Measurements from ENCODE around the gene SYT9. TPM values are rescaled to one million over a fixed set of nuclear protein-coding genes. Genes with fewer than 3 reads are reported as not detected.

Gene SYT9
- polyA plus RNA-seq, 3 donors, result 0.01 to 0.54 TPM; not detected in 1

DNA sequence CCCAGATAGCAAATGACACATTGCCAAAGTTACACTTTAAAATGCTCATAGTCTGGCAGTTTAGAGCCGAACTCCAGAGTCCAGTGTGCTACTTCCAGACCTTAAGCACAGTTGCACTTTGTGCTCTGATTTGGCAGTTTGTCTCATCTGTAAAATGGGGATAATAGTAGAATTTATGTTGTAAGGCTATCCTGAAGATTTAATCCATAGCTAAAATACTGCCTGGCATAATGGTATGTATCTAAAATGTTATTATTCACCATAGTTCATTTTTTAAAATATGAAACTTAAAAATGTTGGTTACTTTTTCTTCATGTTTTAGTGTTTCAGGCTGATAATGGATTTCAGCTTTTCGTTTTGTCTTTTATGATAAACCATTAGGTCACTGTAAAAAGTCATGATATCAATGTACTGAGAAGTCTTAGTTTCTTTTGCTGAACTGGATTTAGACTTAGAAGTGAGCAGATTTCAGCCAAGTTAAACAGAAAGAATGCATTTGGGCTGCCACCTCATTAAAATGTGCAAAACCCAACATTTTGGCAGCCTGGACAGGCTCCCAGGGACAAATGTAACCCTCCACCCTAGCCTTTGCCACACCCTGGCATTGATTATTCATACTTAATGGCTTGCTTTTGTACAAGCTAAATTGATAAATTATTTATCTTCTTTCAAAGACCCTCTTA, 234.5 kb downstream of the SYT9 start:
- WGBS, 3 donors, result 48 to 57% (median 52%) methylated on average over 2 of the region's 2 CpGs
- no peak overlapping the region for H3K27ac ChIP-seq (ENCODE audit: low read depth, low read length)

DNA sequence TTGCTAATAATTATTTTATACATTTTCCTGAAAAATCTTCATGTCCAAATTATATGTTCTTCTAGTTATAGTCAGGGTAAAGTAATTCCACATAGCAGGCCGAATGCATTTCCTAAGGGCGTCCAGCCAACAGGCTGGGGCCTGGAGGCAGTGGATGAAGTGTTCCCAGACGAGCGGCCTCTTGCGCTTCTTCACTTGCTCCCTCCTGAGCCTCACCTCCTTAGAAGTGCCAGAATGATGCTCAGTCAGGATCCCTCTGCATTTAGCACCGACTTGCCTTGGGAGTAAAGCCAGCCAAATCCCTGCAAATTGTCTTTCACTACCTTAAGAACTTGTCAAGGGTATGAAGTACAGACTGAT, 235.1 kb downstream of the SYT9 start:
- WGBS, 3 donors, result 58 to 75% (median 60%) methylated on average over 6 of the region's 6 CpGs
- no peak overlapping the region for H3K27ac ChIP-seq (ENCODE audit: low read depth, low read length)

DNA sequence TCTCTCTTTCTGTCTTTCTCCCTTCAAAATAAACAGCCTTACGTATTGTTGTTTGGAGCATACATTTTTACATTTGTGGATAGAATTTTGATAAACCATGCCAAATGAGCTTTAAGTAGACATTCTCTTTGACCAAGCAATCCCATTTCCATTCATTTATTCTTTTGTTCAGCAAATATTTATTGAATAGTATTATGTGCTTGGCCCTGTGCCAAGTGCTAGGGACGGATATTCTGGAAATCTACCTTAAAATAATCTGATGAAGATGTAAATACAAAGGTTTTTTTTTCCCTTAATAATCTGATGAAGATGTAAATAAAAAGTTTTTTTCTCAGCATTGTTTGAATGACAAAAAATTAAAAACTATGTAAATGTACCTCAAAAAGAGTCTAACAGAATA, 235.7 kb downstream of the SYT9 start:
- 44 to 64% (median 48%) methylated on average over 2 of the region's 2 CpGs for WGBS, 3 donors
- no peak overlapping the region for H3K27ac ChIP-seq (ENCODE audit: low read depth, low read length)

DNA sequence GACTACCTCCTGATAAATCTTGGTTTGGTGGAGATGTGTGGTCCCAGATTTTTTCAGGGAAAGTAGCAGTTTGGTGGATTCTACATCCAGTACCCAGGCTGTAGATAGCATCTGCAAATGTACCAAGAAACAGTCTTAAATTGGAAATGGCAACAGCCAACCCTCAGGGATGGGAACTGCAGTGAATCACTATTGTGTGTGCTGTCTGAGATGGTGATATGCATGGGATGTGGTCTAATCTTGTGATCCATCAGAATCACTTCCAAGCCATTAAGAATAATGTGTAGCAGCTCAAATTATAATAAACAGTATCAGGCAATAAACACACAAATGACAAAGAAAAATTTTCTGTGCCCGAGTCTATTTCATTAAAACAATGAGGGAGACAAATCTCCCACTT, 237.0 kb downstream of the SYT9 start:
- no peak overlapping the region for H3K27ac ChIP-seq (ENCODE audit: low read depth, low read length)
- 57 to 91% (median 88%) methylated on average over 1 of the region's 1 CpG for WGBS, 3 donors

DNA sequence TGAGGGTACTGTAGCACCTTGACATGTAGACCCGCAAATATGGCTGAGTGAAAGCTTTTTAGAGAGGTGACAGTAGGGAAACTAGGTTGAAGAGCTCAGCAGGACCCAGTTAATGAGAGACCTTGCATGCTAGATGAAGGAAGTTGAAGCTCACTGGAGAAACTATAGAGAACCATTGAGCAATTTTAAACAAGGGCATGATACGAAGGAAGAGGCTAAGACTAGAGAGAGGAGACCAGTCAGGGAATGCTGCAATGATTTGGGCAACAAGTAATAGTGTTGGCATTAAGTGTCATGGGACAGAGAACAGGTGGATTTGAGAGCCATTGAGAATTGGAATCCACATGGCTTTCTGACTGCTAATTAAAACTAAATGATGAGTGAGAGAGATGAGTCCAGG, 237.7 kb downstream of the SYT9 start:
- no peak overlapping the region for H3K27ac ChIP-seq (ENCODE audit: low read depth, low read length)
- WGBS, 3 donors, result 81 to 91% (median 88%) methylated on average over 2 of the region's 2 CpGs

DNA sequence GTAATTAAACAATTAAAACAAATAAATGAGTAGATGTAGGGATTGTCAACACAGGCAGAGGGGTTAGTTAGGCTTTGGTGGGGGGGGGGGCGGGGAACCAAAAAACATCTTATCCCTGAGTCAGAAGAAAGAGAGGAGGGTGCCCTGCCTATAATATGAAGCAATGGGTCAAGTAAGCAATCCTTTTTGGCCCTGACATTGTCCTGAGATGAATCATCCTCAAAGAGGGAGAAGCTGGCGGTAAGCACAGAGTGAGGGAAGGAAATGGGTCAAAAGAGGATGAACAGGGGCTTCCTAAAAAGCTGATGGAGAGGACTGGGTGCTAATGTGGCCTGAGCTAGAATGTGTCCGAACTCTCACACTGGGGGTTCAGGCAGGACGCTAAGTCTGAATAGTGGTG, 238.3 kb downstream of the SYT9 start:
- H3K27ac ChIP-seq (ENCODE audit: low read depth, low read length), result no peak overlapping the region
- WGBS, 3 donors, result 67 to 91% (median 68%) methylated on average over 4 of the region's 4 CpGs

DNA sequence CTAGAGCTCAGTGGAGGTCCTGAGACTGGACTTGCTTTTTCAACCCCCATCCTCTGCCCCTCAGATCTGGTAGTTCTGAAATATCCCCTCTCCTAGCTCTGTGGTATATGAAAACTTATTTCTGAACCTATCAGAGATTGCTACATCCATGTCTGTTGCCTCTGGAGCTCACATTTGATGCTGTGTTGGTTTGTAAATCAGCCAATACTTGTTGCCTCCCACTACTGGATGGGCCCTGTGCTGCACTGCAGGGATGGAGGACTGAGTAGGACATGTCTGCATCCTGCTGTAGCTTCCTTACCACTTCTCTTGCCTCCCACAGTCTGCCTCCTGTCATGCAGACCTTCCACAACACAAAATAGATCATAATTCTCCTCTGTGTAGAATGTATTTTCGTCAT, 238.8 kb downstream of the SYT9 start:
- no peak overlapping the region for H3K27ac ChIP-seq (ENCODE audit: low read depth, low read length)
- WGBS, 3 donors, result 72 to 94% (median 75%) methylated on average over 1 of the region's 1 CpG

DNA sequence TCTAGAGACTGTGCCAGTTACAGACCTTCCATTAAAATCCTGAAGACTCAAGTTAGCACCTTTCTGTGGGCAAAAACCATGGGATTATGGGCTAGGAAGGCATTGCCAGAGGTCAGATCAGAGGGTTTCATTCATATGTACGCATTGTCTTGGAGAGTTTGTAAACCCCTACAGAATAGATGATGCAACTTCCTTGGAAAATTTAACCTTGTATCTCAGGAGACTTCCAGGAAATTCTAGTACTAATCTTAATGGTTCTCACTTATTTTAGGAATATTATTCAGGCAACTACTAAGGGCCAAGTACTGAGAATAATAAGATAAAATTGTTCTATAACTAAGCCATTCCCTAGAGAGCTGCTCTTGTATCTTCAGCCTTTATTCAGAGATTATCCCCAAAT, 240.5 kb downstream of the SYT9 start:
- 40 to 78% (median 54%) methylated on average over 1 of the region's 1 CpG for WGBS, 3 donors
- H3K27ac ChIP-seq (ENCODE audit: low read depth, low read length), result no peak overlapping the region

DNA sequence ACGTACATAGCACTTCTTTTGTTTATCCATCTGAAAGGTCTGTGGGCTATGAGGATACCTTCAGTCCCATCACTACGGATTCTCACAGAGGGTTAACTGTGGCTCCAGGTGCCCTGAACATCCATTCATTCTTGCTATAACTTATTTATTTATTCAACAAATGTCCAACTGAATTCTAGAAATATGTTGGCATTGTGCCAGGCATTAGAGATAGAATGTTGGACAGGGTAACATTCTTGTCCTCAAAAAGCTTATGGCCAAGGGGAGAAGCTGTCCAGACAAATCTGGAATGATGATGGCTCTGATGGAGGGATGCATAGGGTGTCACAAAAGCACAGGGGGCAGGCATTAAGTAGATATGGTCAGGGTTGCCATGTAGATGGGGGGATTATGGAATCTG, 242.0 kb downstream of the SYT9 start:
- no peak overlapping the region for H3K27ac ChIP-seq (ENCODE audit: low read depth, low read length)
- 90 to 96% (median 90%) methylated on average over 2 of the region's 2 CpGs for WGBS, 3 donors

DNA sequence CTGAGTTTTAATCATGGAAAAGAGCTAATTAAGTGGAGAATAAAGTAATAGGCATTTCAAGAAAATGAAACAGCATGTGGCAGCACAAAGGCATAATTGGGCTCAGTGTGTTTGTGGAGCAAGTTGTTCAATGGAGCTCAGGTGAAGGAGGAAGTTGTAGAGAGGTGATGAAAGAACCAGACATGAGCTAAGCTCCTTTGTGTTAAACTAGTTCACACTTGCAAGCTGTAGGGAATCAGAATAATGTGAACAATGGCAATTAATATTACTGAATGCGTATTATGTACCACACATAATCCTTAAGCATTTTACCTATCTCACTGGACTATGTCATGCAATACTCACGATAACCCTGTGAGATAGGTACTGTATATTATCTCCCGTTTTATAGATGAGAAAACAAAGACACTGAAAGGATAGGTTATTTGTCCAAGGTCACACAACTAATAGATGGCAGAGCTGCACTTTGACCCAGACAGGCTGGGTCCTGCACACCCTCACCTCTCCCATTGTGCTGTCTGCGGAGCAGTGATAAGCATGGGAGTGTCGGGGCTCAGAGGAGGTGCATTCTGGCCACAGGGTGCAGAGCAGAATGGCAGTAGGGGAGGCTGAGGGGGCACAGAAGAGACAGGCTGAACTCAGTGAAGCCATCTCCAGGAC, 242.5 kb downstream of the SYT9 start:
- WGBS, 3 donors, result 79 to 93% (median 88%) methylated on average over 5 of the region's 5 CpGs
- no peak overlapping the region for H3K27ac ChIP-seq (ENCODE audit: low read depth, low read length)

DNA sequence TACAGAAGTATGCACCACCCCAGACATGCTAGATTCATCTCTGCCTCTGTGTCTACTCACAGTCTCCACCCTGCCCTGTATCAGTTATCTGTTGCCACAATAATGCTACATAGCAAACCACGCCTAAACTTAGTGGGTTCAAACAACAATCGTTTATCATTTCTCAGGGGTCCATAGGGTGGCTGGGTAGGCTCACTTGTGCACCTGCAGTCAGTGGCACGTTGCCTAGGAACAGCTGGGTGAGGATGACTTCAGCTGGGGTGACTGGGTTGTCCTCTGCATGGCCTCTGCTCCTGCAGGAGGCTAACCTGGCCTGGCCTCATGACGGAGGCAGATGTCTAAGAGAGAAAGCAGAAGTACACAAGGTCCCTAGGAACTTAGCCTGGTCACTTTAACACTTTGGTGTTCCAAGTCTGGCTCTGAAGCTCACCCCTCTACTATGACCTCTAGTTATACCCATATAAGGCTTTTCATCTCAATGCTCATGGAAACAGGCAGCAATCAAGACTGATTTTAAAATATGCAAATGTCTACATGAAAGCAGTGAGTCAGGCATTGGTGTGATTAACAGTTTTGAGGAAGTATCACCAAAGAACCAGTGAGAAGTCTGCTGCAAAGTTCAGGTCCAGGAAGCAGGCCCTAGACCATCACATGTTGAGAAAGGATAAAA, 244.3 kb downstream of the SYT9 start:
- no peak overlapping the region for H3K27ac ChIP-seq (ENCODE audit: low read depth, low read length)
- WGBS, 3 donors, result 72 to 79% (median 75%) methylated on average over 4 of the region's 4 CpGs

DNA sequence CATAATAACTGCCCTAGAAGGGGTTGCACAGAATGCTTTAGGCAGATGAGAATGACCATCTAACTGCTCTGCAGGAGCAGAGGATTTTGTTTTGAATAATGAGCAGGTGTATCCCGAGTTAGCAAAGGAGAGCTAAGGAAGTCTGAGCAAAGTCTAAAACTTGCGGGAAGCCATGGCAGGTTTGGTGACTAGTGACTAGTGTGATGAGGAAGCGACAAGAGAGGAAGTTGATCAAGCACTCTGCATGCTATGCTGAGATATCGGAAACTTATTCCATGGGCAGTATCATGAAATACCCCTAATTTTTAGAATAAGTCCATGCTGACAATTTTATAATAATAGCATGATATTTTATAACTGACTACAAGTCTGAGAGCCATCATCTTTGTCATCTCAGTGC, 246.5 kb downstream of the SYT9 start:
- WGBS, 3 donors, result 50 to 79% (median 56%) methylated on average over 4 of the region's 4 CpGs
- no peak overlapping the region for H3K27ac ChIP-seq (ENCODE audit: low read depth, low read length)

DNA sequence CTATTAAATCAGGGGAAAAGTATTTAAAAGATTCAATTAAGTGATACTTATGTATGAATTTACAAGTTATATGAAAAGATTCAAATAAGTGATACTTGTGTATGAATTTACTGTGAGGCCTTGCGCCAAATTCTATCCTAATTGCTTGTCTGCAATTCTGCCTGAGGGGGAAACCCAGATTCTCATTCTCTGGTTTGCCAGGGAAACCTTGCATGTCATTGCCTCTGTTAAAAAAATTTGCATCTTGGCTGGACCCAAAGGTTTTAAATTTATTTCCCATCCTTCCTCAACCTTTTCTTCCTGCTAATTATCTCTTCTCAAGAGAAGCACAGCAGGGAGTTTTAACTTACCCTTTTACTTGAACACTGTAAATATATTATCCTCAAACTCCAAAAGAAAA, 247.4 kb downstream of the SYT9 start:
- WGBS, 3 donors, result 90 to 96% (median 95%) methylated on average over 1 of the region's 1 CpG
- H3K27ac ChIP-seq (ENCODE audit: low read depth, low read length), result no peak overlapping the region

DNA sequence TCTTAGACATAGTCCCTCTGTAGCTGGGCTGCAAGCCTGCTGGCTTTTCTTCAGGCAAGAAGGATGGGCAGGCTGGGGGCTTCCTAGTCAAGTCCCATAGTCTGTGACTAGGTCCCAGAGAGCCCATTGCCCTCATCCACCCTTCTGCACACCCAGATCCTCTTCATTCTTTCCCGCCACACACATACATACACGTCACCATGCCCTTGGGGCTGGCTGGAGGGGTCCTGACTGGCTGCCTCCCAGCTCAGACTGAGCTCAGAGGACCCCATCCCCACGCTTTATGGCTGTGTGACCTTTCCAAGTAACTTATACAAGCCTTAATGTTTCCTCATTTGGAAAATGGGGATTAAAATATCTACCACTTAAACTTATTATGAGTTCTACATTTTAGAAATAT, 248.5 kb downstream of the SYT9 start:
- 91 to 96% (median 94%) methylated on average over 3 of the region's 3 CpGs for WGBS, 3 donors

DNA sequence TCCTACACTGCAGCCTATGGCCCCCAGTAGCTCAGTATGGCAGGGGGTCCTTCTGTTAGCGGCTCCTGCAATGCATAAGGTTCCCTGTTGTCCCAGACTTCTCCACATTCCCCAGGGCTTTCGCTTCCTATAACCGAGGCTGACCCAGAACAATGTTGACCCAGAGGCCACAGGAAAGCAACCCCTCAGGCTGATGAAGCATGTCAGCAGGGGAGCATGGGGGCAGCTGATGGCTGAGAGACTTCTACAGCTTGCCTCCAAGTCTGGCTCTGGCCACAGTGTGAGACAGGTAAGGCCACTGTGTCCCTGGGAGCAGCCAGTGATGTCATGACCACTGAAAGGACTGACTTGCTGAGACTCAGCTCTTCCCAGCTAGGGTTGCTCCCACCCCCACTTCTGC, 249.5 kb downstream of the SYT9 start:
- WGBS, 3 donors, result 82 to 84% (median 83%) methylated on average over 3 of the region's 3 CpGs
- no peak overlapping the region for H3K27ac ChIP-seq (ENCODE audit: low read depth, low read length)

More for the DNA sequence above, 248.5 kb downstream of the SYT9 start:
- H3K27ac ChIP-seq (ENCODE audit: low read depth, low read length), result no peak overlapping the region

DNA sequence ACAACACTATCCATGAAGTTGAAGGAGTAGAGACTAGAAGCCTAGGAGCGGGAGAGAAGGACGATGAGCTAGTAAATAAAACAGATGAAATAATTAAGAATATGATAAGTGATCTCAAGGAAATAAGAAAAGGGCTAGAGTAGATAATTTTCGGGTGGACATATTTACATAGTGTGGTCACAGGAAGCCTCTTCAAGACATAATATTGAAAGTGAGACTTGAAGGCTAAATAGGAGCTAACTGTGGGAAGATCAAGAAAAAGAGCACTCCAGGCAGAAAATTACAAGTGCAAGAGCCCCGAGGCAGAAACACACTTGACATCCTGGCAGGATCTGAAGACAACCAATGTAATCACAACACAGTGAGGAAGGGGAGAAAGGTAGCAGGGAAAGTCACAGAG, 250.2 kb downstream of the SYT9 start:
- WGBS, 3 donors, result 68 to 88% (median 85%) methylated on average over 4 of the region's 4 CpGs
- H3K27ac ChIP-seq (ENCODE audit: low read depth, low read length), result no peak overlapping the region

DNA sequence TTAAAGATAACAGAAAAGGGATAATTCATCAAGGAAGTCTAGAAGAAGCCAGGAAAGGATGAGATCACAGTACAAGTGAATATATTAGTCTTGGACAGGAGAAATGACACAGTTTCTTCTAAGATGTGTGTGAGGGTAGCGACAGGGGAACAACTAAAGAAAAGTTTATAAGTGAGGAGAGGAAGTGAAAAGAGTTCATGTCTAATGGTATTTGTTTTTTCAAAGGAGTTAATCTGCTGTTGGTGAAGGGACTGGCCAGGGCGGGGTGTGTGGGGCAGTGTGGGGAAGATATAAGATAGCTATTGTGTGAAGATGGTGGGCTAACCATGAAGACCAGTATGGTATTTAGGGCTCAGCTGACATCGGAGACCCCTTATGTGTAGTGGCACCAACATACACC, 254.5 kb downstream of the SYT9 start:
- no peak overlapping the region for H3K27ac ChIP-seq (ENCODE audit: low read depth, low read length)
- 90 to 97% (median 96%) methylated on average over 3 of the region's 3 CpGs for WGBS, 3 donors

DNA sequence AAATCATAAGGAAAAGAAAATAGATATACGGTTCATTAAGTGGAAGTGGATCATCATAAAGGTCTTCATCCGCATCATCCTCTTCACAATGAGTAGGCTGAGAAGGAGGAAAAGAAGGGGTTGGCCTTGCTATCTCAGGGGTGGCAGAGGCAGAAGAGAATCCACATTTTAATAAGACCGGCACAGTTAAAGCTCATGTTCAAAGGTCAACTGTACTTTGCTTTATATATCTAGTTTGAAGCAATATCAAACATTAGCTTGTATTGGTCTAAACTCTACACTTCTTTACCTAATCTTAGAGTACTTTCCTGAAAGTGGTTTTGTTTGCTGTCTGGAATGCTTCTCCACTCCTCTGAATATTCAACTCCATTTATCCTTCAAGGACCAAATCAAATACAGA, 256.4 kb downstream of the SYT9 start:
- WGBS, 3 donors, result 66 to 95% (median 88%) methylated on average over 3 of the region's 3 CpGs
- H3K27ac ChIP-seq (ENCODE audit: low read depth, low read length), result no peak overlapping the region

DNA sequence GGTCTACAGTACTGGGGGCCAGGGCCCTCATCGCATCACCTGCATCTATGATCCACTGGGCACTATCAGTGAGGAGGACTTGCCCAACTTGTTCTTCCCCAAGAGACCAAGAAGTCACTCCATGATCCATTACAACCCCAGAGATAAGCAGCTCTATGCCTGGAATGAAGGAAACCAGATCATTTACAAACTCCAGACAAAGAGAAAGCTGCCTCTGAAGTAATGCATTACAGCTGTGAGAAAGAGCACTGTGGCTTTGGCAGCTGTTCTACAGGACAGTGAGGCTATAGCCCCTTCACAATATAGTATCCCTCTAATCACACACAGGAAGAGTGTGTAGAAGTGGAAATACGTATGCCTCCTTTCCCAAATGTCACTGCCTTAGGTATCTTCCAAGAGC, 258.3 kb downstream of the SYT9 start:
- 81 to 84% (median 84%) methylated on average over 2 of the region's 2 CpGs for WGBS, 3 donors
- no peak overlapping the region for H3K27ac ChIP-seq (ENCODE audit: low read depth, low read length)

DNA sequence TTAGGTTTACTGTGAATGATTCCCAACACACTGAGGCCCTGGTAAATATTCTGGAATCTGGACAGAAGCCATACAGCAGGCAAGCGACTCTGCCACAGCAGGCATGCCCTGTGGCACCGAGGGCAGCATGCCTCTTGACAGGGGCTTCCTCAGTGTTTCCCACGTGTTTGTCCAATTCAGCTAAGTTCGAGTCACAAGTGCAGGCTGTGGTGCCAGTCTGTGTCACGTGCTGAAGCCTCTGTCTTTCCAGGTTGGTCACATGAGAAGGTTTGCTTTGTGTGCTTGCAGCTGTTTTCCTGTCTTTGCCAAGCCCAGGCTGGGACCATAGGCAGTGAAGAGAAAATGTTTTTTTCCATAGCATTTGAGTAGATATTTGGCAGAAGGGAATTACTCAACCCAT, 259.7 kb downstream of the SYT9 start:
- no peak overlapping the region for H3K27ac ChIP-seq (ENCODE audit: low read depth, low read length)
- 15 to 30% (median 28%) methylated on average over 5 of the region's 5 CpGs for WGBS, 3 donors

Measured in adipose tissue (tissue), 3 donors.